Activated CD4-positive, alpha-beta T cell treated with anti-CD3 and anti-CD28 coated beads for 36 hours (primary cell): ENCODE results near the gene ZNF280C. TPM values are rescaled to one million over a fixed set of nuclear protein-coding genes. Genes with fewer than 3 reads are reported as not detected.

ENCODE experiments used
- ATAC-seq: fragments of 200-7000 bp; cut with Tn5 transposase; one replicate; pipeline ENCODE4 v1.10.0; 2021; ENCODE audit warnings: mild to moderate bottlenecking, moderate library complexity
- CTCF ChIA-PET: fragments of 350-600 bp; sonication (Branson Sonifier 250); formaldehyde crosslinking; loops from one replicate; lab custom pipeline; 2021; ENCODE audit warnings: antibody characterized with exemption; lab: Charles Lee
- POLR2A ChIA-PET: fragments of 350-600 bp; sonication (Branson Sonifier 250); formaldehyde crosslinking; loops from one replicate; lab custom pipeline; 2021; ENCODE audit warnings: antibody characterized with exemption, inconsistent platforms; lab: Charles Lee
- DNase-seq: peaks from one replicate; pipeline ENCODE4 v3.0.0-alpha.2; 2020
- H3K27ac Mint-ChIP-seq: one replicate; pipeline ENCODE4 v1.8.0; 2021; ENCODE audit warnings: mixed read lengths
- H3K27me3 Mint-ChIP-seq: one replicate; pipeline ENCODE4 v1.8.0; 2021; ENCODE audit warnings: mixed read lengths
- H3K36me3 Mint-ChIP-seq: one replicate; pipeline ENCODE4 v1.8.0; 2021; ENCODE audit warnings: low read depth, mixed read lengths
- H3K4me1 Mint-ChIP-seq: one replicate; pipeline ENCODE4 v1.8.0; 2021; ENCODE audit warnings: mixed read lengths
- H3K4me3 Mint-ChIP-seq: one replicate; pipeline ENCODE4 v1.8.0; 2021; ENCODE audit warnings: mild to moderate bottlenecking, moderate library complexity, mixed read lengths
- H3K9me3 Mint-ChIP-seq: one replicate; pipeline ENCODE4 v1.8.0; 2021; ENCODE audit warnings: low read depth, mixed read lengths
- intact Hi-C, 2 experiments: fragments of 100-400 bp; cut with DNase I in 1 of 2; cut with micrococcal nuclease in 1 of 2; formaldehyde crosslinking; loops; one replicate each; pipeline versions ENCODE4 v1.14.2 to v1.15.1; 2022 to 2024; cut with DNase I, micrococcal nuclease
- total RNA-seq, 2 experiments: library from RNA; stranded (reverse); gene quantifications; one replicate each; pipeline ENCODE4 v1.2.3, GENCODE V29; 2021

Gene ZNF280C, protein sequence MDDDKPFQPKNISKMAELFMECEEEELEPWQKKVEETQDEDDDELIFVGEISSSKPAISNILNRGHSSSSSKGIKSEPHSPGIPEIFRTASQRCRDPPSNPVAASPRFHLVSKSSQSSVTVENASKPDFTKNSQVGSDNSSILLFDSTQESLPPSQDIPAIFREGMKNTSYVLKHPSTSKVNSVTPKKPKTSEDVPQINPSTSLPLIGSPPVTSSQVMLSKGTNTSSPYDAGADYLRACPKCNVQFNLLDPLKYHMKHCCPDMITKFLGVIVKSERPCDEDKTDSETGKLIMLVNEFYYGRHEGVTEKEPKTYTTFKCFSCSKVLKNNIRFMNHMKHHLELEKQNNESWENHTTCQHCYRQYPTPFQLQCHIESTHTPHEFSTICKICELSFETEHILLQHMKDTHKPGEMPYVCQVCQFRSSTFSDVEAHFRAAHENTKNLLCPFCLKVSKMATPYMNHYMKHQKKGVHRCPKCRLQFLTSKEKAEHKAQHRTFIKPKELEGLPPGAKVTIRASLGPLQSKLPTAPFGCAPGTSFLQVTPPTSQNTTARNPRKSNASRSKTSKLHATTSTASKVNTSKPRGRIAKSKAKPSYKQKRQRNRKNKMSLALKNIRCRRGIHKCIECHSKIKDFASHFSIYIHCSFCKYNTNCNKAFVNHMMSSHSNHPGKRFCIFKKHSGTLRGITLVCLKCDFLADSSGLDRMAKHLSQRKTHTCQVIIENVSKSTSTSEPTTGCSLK
- 1 to 10 TPM; 5.9 to 8.6 TPM for total RNA-seq

GRCh38 chrX:130268449-130269170, at the start of gene ZNF280C:
Gene ZNF280C, minus strand, starts transcription at chrX:130268899. Its CDS starts 8,450 bp downstream, at chrX:130260449.
- peaks cover 3% of the 10 kb centered on the region for H3K36me3 Mint-ChIP-seq
- CTCF ChIA-PET, result interaction anchor here (0.7 kb wide), 1 partner anchor 1402 kb away, joined by 3 read pairs; no protein-coding TSS in a partner anchor

DNA sequence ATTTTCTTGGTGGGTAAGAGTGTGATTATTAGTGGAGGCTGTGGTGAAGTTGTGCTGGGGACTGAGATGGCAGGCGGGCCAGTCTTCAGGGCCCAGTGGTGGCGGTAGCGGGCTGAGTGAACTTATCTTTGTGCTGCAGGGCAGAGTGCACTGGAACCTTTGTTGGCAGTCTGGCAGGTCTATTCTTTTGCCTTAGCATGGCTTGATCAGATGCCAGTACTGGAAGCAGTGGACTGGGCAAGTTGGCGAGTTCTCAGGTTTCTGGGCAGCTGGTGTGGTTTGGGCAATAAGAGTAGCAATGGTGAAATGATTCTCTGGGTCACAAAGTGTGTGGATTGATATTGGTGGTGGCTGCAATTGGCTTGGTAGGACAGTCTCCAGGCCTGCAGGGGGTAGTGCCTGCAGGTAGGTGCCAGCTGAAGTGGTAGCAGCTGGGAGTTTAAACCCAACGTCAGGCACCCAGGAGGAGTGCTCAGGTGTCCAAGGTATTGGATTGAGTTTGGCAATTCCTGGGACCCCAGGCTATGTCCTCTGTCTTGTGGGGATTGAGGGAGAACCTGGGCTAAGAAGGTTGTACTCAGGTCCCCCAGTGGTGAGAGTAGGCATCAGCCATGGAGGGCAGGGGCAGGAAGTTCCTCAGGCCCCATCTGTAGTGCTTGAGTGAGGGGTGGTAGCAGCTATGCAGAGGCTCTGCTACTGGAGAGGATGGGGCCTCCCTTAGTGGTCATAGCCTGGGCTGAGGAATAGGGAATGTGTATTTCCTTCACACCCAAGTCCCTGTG, 36.1 kb upstream of the ZNF280C start:
- ChIA-PET POLR2A (no interaction called here), CTCF (interaction anchor here (0.5 to 0.7 kb wide), 2 partner anchors 184 to 701 kb away, joined by 3 to 4 read pairs; no protein-coding TSS in a partner anchor)
- H3K4me1 Mint-ChIP-seq, result no peaks in the 10 kb centered on the region
- H3K27ac Mint-ChIP-seq, result no peak overlapping the region
- ATAC-seq (no peak), DNase-seq (no peak)
- no peaks in the 10 kb centered on the region for H3K9me3 Mint-ChIP-seq
- no peak overlapping the region for H3K4me3 Mint-ChIP-seq
- H3K27me3 Mint-ChIP-seq, result no peaks in the 10 kb centered on the region
- no peaks in the 10 kb centered on the region for H3K36me3 Mint-ChIP-seq
- intact Hi-C loops, result no loop called here

More at GRCh38 chrX:130268449-130269170, at the start of gene ZNF280C:
- ATAC-seq (peak; percentile 98), DNase-seq (peak; percentile 96)
- intact Hi-C loops, result loop anchor here (1.0 to 10.0 kb wide), 13 partner anchors 56 to 635 kb away; partner anchors contain the start of genes SLC25A14 (in 2 of the 2), AIFM1 (in 1 of the 2), BCORL1 (in 1 of the 2) and ENOX2 (in 1 of the 2)
- POLR2A ChIA-PET, result no interaction called here
- Mint-ChIP-seq H3K4me1 (peaks cover 19% of the 10 kb centered on the region), H3K4me3 (peak within 1 kb of the TSS; percentile 85), H3K27ac (peak within 1 kb of the TSS; percentile 83), H3K9me3 (no peaks in the 10 kb centered on the region), H3K27me3 (no peaks in the 10 kb centered on the region)

- POLR2A ChIA-PET, result no interaction called here
- no peaks in the 10 kb centered on the region for H3K36me3 Mint-ChIP-seq
- CTCF ChIA-PET, result no interaction called here
- H3K9me3 Mint-ChIP-seq, result no peaks in the 10 kb centered on the region
- intact Hi-C loops, result no loop called here
- ATAC-seq (no peak), DNase-seq (no peak)
- H3K27me3 Mint-ChIP-seq, result no peaks in the 10 kb centered on the region
- no peak overlapping the region for H3K4me3 Mint-ChIP-seq
- no peak overlapping the region for H3K27ac Mint-ChIP-seq
- no peaks in the 10 kb centered on the region for H3K4me1 Mint-ChIP-seq
Measured at GRCh38 chrX:130301977-130302376, 33.3 kb upstream of the ZNF280C start.

DNA sequence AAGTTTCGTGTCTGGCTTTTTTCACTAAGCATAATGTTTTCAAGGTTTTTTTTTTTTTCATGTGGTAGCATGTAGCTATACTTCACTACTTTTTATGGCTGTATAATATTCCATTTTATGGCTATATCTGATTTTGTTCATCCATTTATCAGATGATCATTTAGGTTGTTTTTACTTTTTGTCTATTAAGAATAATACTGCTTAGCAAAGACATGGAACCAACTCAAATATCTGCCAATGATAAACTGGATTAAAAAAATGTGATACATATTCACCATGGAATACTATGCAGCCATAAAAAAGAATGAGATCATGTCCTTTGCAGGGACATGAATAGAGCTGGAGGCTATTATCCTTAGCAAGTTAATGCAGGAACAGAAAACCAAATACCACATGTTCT, 32.7 kb upstream of the ZNF280C start:
- DNase-seq (no peak), ATAC-seq (no peak)
- intact Hi-C loops, result no loop called here
- ChIA-PET POLR2A (no interaction called here), CTCF (no interaction called here)
- Mint-ChIP-seq H3K27ac (no peak overlapping the region), H3K27me3 (no peaks in the 10 kb centered on the region), H3K4me3 (no peak overlapping the region), H3K9me3 (no peaks in the 10 kb centered on the region), H3K36me3 (no peaks in the 10 kb centered on the region), H3K4me1 (no peaks in the 10 kb centered on the region)

DNA sequence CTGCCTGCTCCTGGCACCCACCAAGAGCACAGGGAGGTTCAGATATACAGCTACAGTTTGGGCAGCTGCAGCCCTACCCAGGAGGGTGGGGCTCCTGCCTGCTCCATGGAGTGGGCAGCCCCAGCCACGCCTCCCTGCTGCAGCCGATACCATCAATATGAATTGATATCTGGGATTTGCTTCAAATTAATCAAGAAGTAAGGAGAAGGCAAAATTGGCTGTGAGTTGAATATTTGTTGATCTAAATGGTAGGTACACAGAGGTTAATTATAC, 31.2 kb upstream of the ZNF280C start:
- Mint-ChIP-seq H3K27me3 (no peaks in the 10 kb centered on the region), H3K4me3 (no peak overlapping the region), H3K36me3 (no peaks in the 10 kb centered on the region), H3K4me1 (no peaks in the 10 kb centered on the region), H3K9me3 (no peaks in the 10 kb centered on the region), H3K27ac (no peak overlapping the region)
- CTCF ChIA-PET, result no interaction called here
- intact Hi-C loops, result no loop called here
- no peak for DNase-seq
- ATAC-seq, result no peak
- POLR2A ChIA-PET, result no interaction called here

DNA sequence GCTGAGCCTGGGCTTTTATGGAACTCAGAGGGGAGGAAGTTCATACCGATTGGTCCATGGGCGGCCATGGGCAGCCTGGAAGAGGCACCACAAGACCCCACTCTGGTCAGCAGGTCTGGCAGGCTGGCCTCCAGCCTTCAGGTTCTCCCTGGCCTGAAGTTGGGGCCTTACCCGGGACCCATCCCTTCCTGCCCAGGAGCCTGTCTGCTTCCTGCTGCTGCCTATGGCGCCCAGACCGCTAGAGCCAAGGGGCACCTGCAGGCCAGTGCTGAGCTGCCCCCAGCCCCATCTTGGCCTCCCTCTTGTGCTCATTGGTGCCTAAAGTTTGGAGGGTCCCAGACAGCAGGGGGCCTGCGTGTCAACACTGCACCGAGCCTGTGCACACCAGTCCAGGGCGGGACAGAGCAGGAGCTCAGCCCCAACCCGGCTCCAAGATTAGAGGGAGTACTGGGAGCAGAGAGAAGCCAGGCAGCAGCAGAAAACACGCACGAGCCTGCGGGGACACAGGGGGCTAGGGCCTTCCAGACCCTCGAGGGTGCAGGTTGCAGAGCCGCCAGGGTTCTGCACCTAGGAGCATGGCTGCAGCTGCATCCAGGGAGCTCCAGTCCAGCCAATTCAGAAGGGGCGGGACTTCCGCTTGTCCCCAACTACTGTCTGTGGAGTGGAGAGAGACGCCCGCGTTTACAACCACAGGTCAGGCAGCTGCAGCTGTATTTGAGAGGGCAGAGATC, 30.7 kb upstream of the ZNF280C start:
- ChIA-PET CTCF (no interaction called here), POLR2A (no interaction called here)
- ATAC-seq, result no peak
- H3K4me3 Mint-ChIP-seq, result no peak overlapping the region
- H3K27ac Mint-ChIP-seq, result no peak overlapping the region
- no peak for DNase-seq
- H3K36me3 Mint-ChIP-seq, result no peaks in the 10 kb centered on the region
- no peaks in the 10 kb centered on the region for H3K27me3 Mint-ChIP-seq
- intact Hi-C loops, result no loop called here
- H3K4me1 Mint-ChIP-seq, result no peaks in the 10 kb centered on the region
- no peaks in the 10 kb centered on the region for H3K9me3 Mint-ChIP-seq

GRCh38 chrX:130296743-130297142, 28.0 kb upstream of the ZNF280C start:
- ChIA-PET POLR2A (no interaction called here), CTCF (no interaction called here)
- no peak overlapping the region for H3K4me3 Mint-ChIP-seq
- H3K27me3 Mint-ChIP-seq, result no peaks in the 10 kb centered on the region
- H3K9me3 Mint-ChIP-seq, result no peaks in the 10 kb centered on the region
- no peaks in the 10 kb centered on the region for H3K4me1 Mint-ChIP-seq
- ATAC-seq (no peak), DNase-seq (no peak)
- no peak overlapping the region for H3K27ac Mint-ChIP-seq
- H3K36me3 Mint-ChIP-seq, result no peaks in the 10 kb centered on the region
- intact Hi-C loops, result no loop called here

- CTCF ChIA-PET, result interaction anchor here (0.6 kb wide), 1 partner anchor 15 kb away, joined by 3 read pairs; no protein-coding TSS in a partner anchor
- DNase-seq, result no peak
- Mint-ChIP-seq H3K27ac (no peak overlapping the region), H3K27me3 (no peaks in the 10 kb centered on the region), H3K4me3 (no peak overlapping the region), H3K36me3 (no peaks in the 10 kb centered on the region), H3K4me1 (no peaks in the 10 kb centered on the region), H3K9me3 (no peaks in the 10 kb centered on the region)
- POLR2A ChIA-PET, result no interaction called here
- ATAC-seq, result no peak
- intact Hi-C loops, result no loop called here
Measured at GRCh38 chrX:130296297-130296678, 27.6 kb upstream of the ZNF280C start.

- Mint-ChIP-seq H3K9me3 (no peaks in the 10 kb centered on the region), H3K27me3 (no peaks in the 10 kb centered on the region), H3K4me3 (no peak overlapping the region), H3K27ac (no peak overlapping the region), H3K4me1 (no peaks in the 10 kb centered on the region), H3K36me3 (no peaks in the 10 kb centered on the region)
- no peak for DNase-seq
- no peak for ATAC-seq
- ChIA-PET CTCF (interaction anchor here (0.6 to 0.7 kb wide), 2 partner anchors 15 to 84 kb away, joined by 3 read pairs; no protein-coding TSS in a partner anchor), POLR2A (no interaction called here)
- intact Hi-C loops, result no loop called here
Measured at GRCh38 chrX:130295519-130296296, 27.0 kb upstream of the ZNF280C start.
